Spleen (tissue), 11 donors: ENCODE results near the gene PLAAT3. TPM values are rescaled to one million over a fixed set of nuclear protein-coding genes. Genes with fewer than 3 reads are reported as not detected.

ENCODE experiments used
- DNase-seq: peaks from one replicate; pipeline ENCODE4 v3.0.0-alpha.2; 2020
- H3K27ac ChIP-seq, 8 donors: fragments of 200-600 bp; sonication (generic) in 7 of 8; 1 replicate in 4 of 8; 2 replicates in 4 of 8; pipeline versions ENCODE4 v1.5.0 to v1.8.0; 2016 to 2021; ENCODE audit warnings: inconsistent platforms in 4 of 8, mild to moderate bottlenecking in 4 of 8, moderate library complexity in 1 of 8
- H3K27me3 ChIP-seq, 7 donors: fragments of 200-600 bp; sonication (generic) in 6 of 7; replicated peaks in 1 of 7; 1 replicate in 4 of 7; 2 replicates in 3 of 7; pipeline versions ENCODE4 v1.5.0 to v1.8.0; 2016 to 2021; ENCODE audit warnings: inconsistent platforms in 3 of 7, mild to moderate bottlenecking in 1 of 7
- H3K36me3 ChIP-seq, 6 donors: fragments of 200-600 bp; sonication (generic) in 5 of 6; 1 replicate in 4 of 6; 2 replicates in 2 of 6; pipeline versions ENCODE4 v1.5.0 to v1.8.0; 2016 to 2021; ENCODE audit warnings: inconsistent platforms in 2 of 6
- H3K4me1 ChIP-seq, 6 donors: fragments of 200-600 bp; sonication (generic) in 5 of 6; 1 replicate in 3 of 6; 2 replicates in 3 of 6; pipeline versions ENCODE4 v1.5.0 to v1.8.0; 2016 to 2021; ENCODE audit warnings: inconsistent platforms in 3 of 6
- H3K4me3 ChIP-seq, 8 donors: fragments of 200-600 bp; sonication (generic) in 7 of 8; 1 replicate in 4 of 8; 2 replicates in 4 of 8; pipeline versions ENCODE4 v1.5.0 to v1.8.0; 2016 to 2021; ENCODE audit warnings: inconsistent platforms in 4 of 8, mild to moderate bottlenecking in 4 of 8, moderate library complexity in 2 of 8
- H3K9me3 ChIP-seq, 8 donors: fragments of 200-600 bp; sonication (generic) in 7 of 8; 1 replicate in 4 of 8; 2 replicates in 4 of 8; pipeline versions ENCODE4 v1.5.0 to v1.8.0; 2016 to 2021; ENCODE audit warnings: inconsistent platforms in 4 of 8
- CTCF ChIP-seq, 11 experiments: fragments of 200-600 bp in 7 of 11; fragments of 450-650 bp in 4 of 11; sonication (generic) in 4 of 11; IDR thresholded peaks in 8 of 11; conservative IDR thresholded peaks in 3 of 11; 1 replicate in 7 of 11; 2 replicates in 4 of 11; pipeline versions ENCODE4 v1.4.0 to v1.8.0; 2016 to 2021; ENCODE audit warnings: antibody characterized with exemption in 11 of 11, inconsistent platforms in 4 of 11, mild to moderate bottlenecking in 1 of 11
- POLR2A ChIP-seq, 3 donors: fragments of 450-650 bp; IDR thresholded peaks; one replicate each; pipeline ENCODE4 v1.5.1; 2017; ENCODE audit warnings: antibody characterized with exemption in 3 of 3, mild to moderate bottlenecking in 1 of 3
- POLR2AphosphoS5 ChIP-seq, 3 donors: sonication (generic); formaldehyde crosslinking; IDR thresholded peaks; one replicate each; pipeline ENCODE4 v1.5.1; 2017; ENCODE audit warnings: antibody characterized with exemption in 3 of 3
- WGBS, 5 donors: extraction: QIAGEN DNeasy Blood & Tissue Kit in 3 of 5; methylation state at CpG; one replicate each; pipeline versions ENCODE4 v1.1.5 to v1.1.7; 2013 to 2018; 5-methylcytosine and 5-hydroxymethylcytosine counted together
- intact Hi-C: fragments of 100-400 bp; cut with DNase I; formaldehyde crosslinking; loops from one replicate; pipeline ENCODE4 v1.15.0; 2023; ENCODE audit warnings: low total_unique reads
- polyA plus RNA-seq, 3 donors: library from polyadenylated mRNA; stranded (reverse); fragments of 200-250 nt; gene quantifications; one replicate each; pipeline ENCODE4 v1.2.1, GENCODE V29; 2013
- total RNA-seq, 7 donors: library from RNA; depleted of rRNA in 3 of 7; stranded (reverse); fragments of >200 nt in 3 of 7; fragmentation: NEBNext Ultra II Directional in 4 of 7; extraction: Animal tissue kit (Norgen Biotek cat#: 25700) in 4 of 7; gene quantifications; one replicate each; pipeline versions ENCODE4 v1.1.0 to v1.2.1, GENCODE V29; 2016 to 2021
- donor health status: healthy with polysubstance abuse.
- donor health status: DM: no; HTN: no; CAD: no; lungs with moderate emphysema.
- donor health status: DM: no; HTN: no; CAD: no.
- donor health status: Bipolar disorder and iron deficiency.
- donor health status: healthy.
- donor health status: DM: no; HTN: no; CAD: no.
- donor health status: DM: yes; HTN: yes; CAD: no.

The PLAAT3 gene
- total and polyA plus RNA-seq, 10 donors = 14.5 to 35.1 (median 24.7) TPM

- H3K4me1 ChIP-seq = peaks cover under 1 to 20% (median 8%) of the 10 kb centered on the region in 6 donors
- H3K27me3 ChIP-seq = no peaks in the 10 kb centered on the region
- no peak for DNase-seq
- H3K27ac ChIP-seq = no peak overlapping the region
- WGBS, 5 donors = 92 to 95% (median 93%) methylated on average over 7 of the region's 7 CpGs
- no peak overlapping the region for H3K4me3 ChIP-seq
- TF ChIP-seq POLR2AphosphoS5 (IDR thresholded peaks at IDR 0.05) = no peak
- no peak for TF ChIP-seq POLR2A (IDR thresholded peaks at IDR 0.05)
- TF ChIP-seq CTCF (IDR thresholded peaks at IDR 0.05 in 8 of 11, conservative IDR thresholded peaks at IDR 0.05 in 3 of 11) = no peak
- no peaks in the 10 kb centered on the region for H3K36me3 ChIP-seq
- intact Hi-C loops = no loop called here
- H3K9me3 ChIP-seq = no peaks in the 10 kb centered on the region
These were observed 55.6 kb downstream of the PLAAT3 start for GRCh38 chr11:63558459-63559157.

GRCh38 chr11:63557570-63557969 lies 56.7 kb downstream of the PLAAT3 start:
- Histone ChIP-seq H3K27me3 (no peaks in the 10 kb centered on the region), H3K9me3 (no peaks in the 10 kb centered on the region), H3K4me3 (no peak overlapping the region), H3K27ac (no peak overlapping the region), H3K4me1 (peaks cover 4 to 30% (median 17%) of the 10 kb centered on the region in 6 donors), H3K36me3 (no peaks in the 10 kb centered on the region)
- intact Hi-C loops = no loop called here
- no peak for TF ChIP-seq POLR2A (IDR thresholded peaks at IDR 0.05)
- no peak for TF ChIP-seq POLR2AphosphoS5 (IDR thresholded peaks at IDR 0.05)
- no peak for TF ChIP-seq CTCF (IDR thresholded peaks at IDR 0.05 in 8 of 11, conservative IDR thresholded peaks at IDR 0.05 in 3 of 11)
- 77 to 88% (median 81%) methylated on average over 7 of the region's 7 CpGs for WGBS, 5 donors
- no peak for DNase-seq

GRCh38 chr11:63556404-63557013 lies 57.7 kb downstream of the PLAAT3 start:
- Histone ChIP-seq H3K9me3 (no peaks in the 10 kb centered on the region), H3K27me3 (no peaks in the 10 kb centered on the region), H3K36me3 (no peaks in the 10 kb centered on the region), H3K4me3 (no peak overlapping the region), H3K27ac (no peak overlapping the region), H3K4me1 (peaks cover 4 to 41% (median 22%) of the 10 kb centered on the region in 6 donors)
- 81 to 85% (median 84%) methylated on average over 7 of the region's 7 CpGs for WGBS, 5 donors
- TF ChIP-seq POLR2AphosphoS5 (IDR thresholded peaks at IDR 0.05) = no peak
- TF ChIP-seq POLR2A (IDR thresholded peaks at IDR 0.05) = no peak
- TF ChIP-seq CTCF (IDR thresholded peaks at IDR 0.05 in 8 of 11, conservative IDR thresholded peaks at IDR 0.05 in 3 of 11) = no peak
- DNase-seq = no peak
- intact Hi-C loops = no loop called here

GRCh38 chr11:63554877-63555223 lies 59.4 kb downstream of the PLAAT3 start:
- H3K27me3 ChIP-seq = no peaks in the 10 kb centered on the region
- WGBS, 5 donors = 71 to 84% (median 81%) methylated on average over 4 of the region's 4 CpGs
- no peak overlapping the region for H3K4me3 ChIP-seq
- DNase-seq = no peak
- no peaks in the 10 kb centered on the region for H3K9me3 ChIP-seq
- peaks cover 4 to 42% (median 24%) of the 10 kb centered on the region in 6 donors for H3K4me1 ChIP-seq
- H3K27ac ChIP-seq = peak overlapping the region in 2 of 8 donors; percentile 69 to 72
- intact Hi-C loops = no loop called here
- TF ChIP-seq CTCF (IDR thresholded peaks at IDR 0.05 in 8 of 11, conservative IDR thresholded peaks at IDR 0.05 in 3 of 11) = no peak
- no peak for TF ChIP-seq POLR2AphosphoS5 (IDR thresholded peaks at IDR 0.05)
- TF ChIP-seq POLR2A (IDR thresholded peaks at IDR 0.05) = no peak
- no peaks in the 10 kb centered on the region for H3K36me3 ChIP-seq
